Measurements from ENCODE around the gene AKAP5.

DNA sequence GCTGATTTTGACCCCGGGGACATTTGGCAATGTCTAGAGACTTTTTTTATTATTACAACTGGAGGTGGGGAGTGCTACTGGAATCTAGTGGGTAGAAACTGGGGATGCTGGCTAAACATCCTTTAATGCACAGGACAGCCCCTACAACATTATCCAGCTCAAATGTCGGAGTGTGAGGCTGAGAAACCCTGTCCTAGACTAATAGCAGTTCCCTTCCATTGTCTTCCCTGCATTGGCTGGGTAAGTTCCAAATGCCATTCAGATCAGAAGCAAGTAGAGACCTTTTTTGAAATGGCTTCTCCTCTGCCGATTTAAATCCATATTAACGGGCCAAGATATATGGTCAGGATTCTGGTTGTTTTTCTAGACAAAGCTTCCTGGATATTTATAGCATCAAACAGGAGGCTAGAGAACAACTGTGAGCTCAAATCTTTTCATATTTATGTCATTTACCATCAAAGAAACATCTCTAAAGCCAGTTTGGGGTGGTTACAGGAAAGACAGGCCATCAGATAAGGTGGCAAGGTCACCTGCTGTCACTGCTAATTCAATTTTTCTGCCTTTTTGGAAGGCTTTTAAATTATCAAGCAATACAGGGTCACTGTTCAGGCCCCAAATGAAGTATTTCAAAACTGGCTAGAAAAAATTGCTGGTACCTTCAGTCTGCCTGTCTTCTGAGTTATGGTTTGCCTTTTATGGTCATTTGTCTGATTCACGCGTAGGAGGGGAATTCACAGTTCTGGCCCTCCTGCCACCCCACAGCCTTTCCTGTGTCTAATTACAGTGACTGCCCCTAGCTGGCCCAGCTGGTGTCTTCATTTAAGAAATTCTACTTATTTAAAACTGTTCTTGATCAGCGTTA is 20.1 kb upstream of the AKAP5 start:
- TF ChIP-seq, protein P1, sequence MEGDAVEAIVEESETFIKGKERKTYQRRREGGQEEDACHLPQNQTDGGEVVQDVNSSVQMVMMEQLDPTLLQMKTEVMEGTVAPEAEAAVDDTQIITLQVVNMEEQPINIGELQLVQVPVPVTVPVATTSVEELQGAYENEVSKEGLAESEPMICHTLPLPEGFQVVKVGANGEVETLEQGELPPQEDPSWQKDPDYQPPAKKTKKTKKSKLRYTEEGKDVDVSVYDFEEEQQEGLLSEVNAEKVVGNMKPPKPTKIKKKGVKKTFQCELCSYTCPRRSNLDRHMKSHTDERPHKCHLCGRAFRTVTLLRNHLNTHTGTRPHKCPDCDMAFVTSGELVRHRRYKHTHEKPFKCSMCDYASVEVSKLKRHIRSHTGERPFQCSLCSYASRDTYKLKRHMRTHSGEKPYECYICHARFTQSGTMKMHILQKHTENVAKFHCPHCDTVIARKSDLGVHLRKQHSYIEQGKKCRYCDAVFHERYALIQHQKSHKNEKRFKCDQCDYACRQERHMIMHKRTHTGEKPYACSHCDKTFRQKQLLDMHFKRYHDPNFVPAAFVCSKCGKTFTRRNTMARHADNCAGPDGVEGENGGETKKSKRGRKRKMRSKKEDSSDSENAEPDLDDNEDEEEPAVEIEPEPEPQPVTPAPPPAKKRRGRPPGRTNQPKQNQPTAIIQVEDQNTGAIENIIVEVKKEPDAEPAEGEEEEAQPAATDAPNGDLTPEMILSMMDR (CRISPR knock-in tag; IDR thresholded peaks at IDR 0.05): no peak
- no peak for TF ChIP-seq ZNF557 (CRISPR knock-in tag; IDR thresholded peaks at IDR 0.05)
- no peak for TF ChIP-seq FOXK2 (IDR thresholded peaks at IDR 0.05)
- no peak for TF ChIP-seq ZNF589 (CRISPR knock-in tag; conservative IDR thresholded peaks at IDR 0.05)
- TF ChIP-seq ZFY (CRISPR knock-in tag; IDR thresholded peaks at IDR 0.05): no peak
- TF ChIP-seq STAT5B (CRISPR knock-in tag; IDR thresholded peaks at IDR 0.05): no peak

Data from HepG2 (cell line).